Activated naive CD4-positive, alpha-beta T cell treated with anti-CD3 and anti-CD28 coated beads, Interleukin-2, amount 50 U/mL, for 24 hours (primary cell): Measurements from ENCODE around the gene RRP1.

ENCODE experiments used
- H3K27ac Mint-ChIP-seq: one replicate; pipeline ENCODE4 v1.8.0; 2021; ENCODE audit warnings: mild to moderate bottlenecking, mixed read lengths
- H3K27me3 Mint-ChIP-seq: one replicate; pipeline ENCODE4 v1.8.0; 2021; ENCODE audit warnings: mixed read lengths
- H3K36me3 Mint-ChIP-seq: one replicate; pipeline ENCODE4 v1.8.0; 2021; ENCODE audit warnings: mixed read lengths
- H3K4me1 Mint-ChIP-seq: one replicate; pipeline ENCODE4 v1.8.0; 2021; ENCODE audit warnings: mixed read lengths
- H3K4me3 Mint-ChIP-seq: one replicate; pipeline ENCODE4 v1.8.0; 2021; ENCODE audit warnings: mild to moderate bottlenecking, mixed read lengths
- H3K9me3 Mint-ChIP-seq: one replicate; pipeline ENCODE4 v1.8.0; 2021; ENCODE audit warnings: mixed read lengths

Gene RRP1

DNA sequence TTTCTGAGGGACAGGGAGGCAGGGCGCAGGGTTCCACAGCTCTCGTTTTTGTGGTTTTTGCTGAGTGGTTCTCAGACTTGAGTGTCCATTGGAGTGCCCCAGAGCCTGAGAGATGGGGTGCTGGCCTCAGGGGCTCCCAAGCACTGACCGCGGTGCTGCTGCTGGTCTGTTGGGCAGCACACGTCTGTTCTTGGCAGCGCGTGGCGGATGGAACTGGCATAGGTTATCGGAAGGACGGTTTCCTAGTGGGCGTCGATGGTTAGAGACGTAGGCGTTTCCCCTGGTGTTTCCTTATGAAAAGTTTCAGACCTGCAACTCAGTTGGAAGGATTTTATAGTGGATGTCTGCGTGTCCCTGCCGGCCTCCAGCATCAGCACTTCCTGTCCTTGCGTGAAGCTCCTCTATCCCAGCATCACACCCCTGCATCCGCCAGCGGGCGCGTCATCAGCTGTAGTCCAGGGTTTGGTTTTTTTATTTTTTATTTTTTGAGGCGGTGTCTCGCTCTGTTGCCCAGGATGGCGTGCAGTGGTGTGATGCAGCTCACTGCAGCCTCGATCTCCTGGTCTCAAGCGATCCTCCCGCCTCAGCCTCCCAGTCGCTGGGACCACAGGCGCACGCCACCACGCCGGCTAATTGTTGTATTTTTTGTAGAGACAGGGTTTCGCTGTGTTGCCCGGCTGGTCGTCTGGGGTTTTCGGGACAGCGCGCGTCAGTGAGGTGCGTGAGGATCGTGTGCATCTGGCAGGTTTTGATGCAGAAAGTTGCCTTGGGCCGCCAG, 11.8 kb downstream of the RRP1 start:
- Mint-ChIP-seq H3K4me1 (no peaks in the 10 kb centered on the region), H3K4me3 (no peak overlapping the region), H3K27ac (no peak overlapping the region), H3K27me3 (no peaks in the 10 kb centered on the region), H3K9me3 (no peaks in the 10 kb centered on the region), H3K36me3 (peaks cover 7% of the 10 kb centered on the region)

DNA sequence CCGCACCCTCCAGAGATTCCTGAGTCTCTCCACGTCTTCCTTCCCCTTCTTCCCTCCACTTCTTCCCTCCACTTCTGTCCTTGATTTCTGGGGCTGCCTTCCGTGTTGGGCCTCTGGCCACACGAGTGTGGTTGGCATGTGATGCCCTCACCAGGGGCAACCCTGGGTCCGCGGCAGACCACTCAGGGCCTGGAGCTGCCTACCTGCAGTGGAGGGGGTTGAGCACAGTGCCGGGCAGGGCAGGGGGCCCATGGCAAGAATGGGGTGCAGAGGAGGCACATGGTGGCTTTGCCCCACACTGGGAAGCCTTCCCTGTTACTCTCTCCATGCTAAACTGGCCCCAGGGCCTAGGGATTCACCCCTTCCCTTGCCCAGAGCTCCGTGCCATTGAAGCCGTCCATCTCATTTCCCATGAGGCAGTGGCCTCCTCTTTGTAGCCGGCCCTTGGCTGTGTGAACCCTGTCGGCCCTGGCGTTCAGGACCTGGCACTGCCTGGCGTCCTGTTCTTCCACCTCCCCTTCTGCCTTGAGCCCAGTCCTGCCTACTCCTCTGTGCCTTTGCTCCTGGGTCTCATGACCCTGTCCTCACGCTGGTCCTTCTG, 13.4 kb downstream of the RRP1 start:
- Mint-ChIP-seq H3K4me3 (no peak overlapping the region), H3K36me3 (peaks cover 7% of the 10 kb centered on the region), H3K9me3 (no peaks in the 10 kb centered on the region), H3K4me1 (no peaks in the 10 kb centered on the region), H3K27ac (peak overlapping the region; percentile 80), H3K27me3 (no peaks in the 10 kb centered on the region)

DNA sequence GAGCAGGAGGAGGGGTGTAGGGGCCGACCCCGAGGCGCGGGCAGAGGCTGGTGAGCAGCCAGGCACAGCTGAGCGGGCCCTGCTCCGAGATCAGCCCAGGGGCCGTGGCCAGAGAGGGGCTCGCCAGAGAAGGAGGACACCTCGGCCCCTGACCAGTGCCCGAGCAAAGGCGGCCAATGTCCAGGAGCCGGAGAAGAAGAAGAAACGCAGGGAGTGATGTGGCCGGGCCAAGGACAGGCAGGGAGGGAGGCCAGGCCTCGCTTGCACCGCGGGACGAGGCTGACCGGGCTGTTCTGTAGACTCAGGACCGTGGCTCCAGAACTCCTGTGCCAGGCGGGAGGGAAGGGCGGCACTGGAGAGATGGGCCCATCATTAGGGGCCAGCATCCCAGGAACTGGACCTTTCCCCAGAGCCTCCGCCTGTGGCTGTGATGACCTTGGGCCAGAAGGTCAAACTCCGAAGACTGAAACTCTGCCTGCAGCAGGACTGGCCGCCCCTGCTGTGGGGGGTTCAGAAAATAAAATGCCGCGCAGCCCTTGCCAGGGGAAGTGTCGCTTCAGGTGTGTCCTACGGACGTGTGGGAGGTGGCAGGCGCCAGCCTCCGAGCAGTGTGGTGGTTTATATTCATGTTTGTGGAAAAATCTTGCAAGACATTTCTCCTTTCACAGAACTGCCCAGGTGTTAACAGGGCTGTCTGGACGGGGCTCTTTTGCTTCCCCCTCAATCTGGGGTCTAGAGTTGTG, 14.4 kb downstream of the RRP1 start:
- Mint-ChIP-seq H3K4me1 (no peaks in the 10 kb centered on the region), H3K4me3 (no peak overlapping the region), H3K9me3 (no peaks in the 10 kb centered on the region), H3K36me3 (peaks cover 3% of the 10 kb centered on the region), H3K27me3 (no peaks in the 10 kb centered on the region), H3K27ac (no peak overlapping the region)

DNA sequence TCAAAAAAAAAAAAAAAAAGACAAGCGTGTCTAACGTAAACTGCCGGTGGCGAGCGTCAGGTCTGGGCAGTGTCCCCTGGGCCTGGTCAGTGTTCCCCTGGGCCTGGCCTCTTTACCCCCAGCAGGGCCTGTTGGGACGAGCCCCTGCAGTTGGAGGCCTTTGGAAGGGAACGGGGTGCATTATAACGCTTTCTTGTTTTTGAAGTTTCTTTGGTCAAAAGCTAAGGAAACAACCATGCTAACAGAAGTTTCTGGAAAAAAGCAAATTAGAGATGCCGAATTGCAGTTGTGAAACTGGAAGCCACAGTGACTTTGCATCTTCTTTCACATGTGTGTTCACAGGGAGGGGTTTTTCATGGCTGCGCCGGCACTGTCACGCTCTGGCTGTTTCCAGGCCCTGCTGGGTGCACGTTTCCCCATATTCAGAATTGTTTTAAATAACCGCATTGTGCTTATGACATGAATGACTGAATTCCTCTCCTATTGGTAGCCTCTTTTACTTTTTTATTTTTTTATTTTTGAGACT, 16.0 kb downstream of the RRP1 start:
- Mint-ChIP-seq H3K36me3 (no peaks in the 10 kb centered on the region), H3K4me3 (no peak overlapping the region), H3K9me3 (no peaks in the 10 kb centered on the region), H3K4me1 (no peaks in the 10 kb centered on the region), H3K27me3 (no peaks in the 10 kb centered on the region), H3K27ac (peak overlapping the region; percentile 35)

DNA sequence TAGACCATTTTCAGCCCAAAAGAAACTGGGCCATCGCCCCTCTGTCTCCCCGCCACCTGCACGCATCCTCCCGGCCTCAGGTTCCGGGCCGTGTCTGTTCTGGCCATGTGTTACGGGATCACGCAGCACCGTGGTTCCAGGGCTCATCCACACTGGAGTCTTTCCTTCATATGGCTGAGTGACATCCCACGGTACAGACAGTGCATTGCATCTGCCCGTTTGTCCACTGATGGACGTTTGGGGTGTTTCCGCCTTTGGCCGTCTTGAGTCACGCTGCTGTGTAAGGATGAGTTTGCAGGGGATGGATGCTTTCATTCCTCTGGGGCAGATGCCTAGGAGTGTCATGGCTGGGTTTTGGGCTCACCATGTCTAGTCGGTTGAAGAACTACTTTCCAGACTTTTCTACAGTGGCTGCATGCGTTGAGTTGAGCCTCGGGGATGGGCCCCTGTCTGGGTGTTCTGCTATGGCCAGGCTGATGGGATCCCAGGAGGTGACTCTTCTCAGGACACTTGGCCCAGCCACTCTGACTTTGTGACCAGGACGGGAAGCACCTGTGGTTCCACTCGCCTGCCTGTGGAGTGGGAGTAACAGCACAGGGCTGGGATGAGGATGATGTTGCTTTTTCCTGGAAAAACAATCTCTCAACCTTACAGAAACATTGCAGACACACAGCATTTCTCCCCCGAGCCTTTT, 16.8 kb downstream of the RRP1 start:
- no peak overlapping the region for H3K4me3 Mint-ChIP-seq
- H3K27ac Mint-ChIP-seq, result peak overlapping the region; percentile 35
- no peaks in the 10 kb centered on the region for H3K9me3 Mint-ChIP-seq
- no peaks in the 10 kb centered on the region for H3K27me3 Mint-ChIP-seq
- no peaks in the 10 kb centered on the region for H3K36me3 Mint-ChIP-seq
- H3K4me1 Mint-ChIP-seq, result peaks cover 4% of the 10 kb centered on the region

DNA sequence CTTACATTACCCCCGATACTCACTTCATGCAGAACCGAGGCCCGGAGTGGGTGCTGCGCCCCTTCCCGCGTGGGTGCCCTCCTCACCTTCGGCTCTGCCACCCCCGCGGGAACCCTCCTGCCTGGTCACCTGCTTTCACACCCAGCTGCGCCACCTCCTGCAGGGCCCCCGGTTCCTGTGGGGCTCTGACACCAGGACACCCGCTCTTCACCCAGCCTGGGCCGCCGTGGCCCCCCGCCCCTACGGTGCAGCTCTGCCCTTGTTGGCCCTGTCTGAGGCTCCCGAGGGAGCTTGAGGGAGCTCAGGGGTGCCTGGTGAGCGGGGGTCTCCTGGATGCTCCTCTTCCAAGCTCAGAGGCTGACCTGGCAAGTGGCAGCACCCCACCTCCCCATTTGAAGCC, 19.0 kb downstream of the RRP1 start:
- Mint-ChIP-seq H3K36me3 (no peaks in the 10 kb centered on the region), H3K27ac (no peak overlapping the region), H3K27me3 (no peaks in the 10 kb centered on the region), H3K9me3 (no peaks in the 10 kb centered on the region), H3K4me1 (peaks cover 4% of the 10 kb centered on the region), H3K4me3 (no peak overlapping the region)

DNA sequence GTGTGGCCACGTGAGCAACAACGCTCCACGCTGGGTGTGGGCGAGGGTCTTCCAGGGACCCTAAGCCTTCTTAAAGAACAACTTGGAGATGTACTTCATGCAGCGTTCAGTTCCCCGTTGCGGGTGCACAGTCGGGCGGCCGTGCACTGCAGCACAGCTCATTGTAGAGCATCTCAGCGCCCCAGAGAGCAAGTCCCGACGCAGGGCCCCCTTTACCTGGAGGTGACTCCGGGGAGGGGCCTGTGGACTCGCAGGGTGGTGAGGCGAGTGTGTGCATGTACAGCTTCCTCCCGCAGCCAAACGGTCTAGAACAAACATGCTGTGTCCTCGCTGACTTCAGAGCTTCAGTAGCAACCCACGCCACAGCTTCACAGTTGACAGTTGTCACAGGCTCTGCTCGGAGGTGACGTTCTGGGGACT, 19.5 kb downstream of the RRP1 start:
- Mint-ChIP-seq H3K27me3 (no peaks in the 10 kb centered on the region), H3K9me3 (no peaks in the 10 kb centered on the region), H3K36me3 (no peaks in the 10 kb centered on the region), H3K4me1 (peaks cover 4% of the 10 kb centered on the region), H3K27ac (no peak overlapping the region), H3K4me3 (no peak overlapping the region)

DNA sequence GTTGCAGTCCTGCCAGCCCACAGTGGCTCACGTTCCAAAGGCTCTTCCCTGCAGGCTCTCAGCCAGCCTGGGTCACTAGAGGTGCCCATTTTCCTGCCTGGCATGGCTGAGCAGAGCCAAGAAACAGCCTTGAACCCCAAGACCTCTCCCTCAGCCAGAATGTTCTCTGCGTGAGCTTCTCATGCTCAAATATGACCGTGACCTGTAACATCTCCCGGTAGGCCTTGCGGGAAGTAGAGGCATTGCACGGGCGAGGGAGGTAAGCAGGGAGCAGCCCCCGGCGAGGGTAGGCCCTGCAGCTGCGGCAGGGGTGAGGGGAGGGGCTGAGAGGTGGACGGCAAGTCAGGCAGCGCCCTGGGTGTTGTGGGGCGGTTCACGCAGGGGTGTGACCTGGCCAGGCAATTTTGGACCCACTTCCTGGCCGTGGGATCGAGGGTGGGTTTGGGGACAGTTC, 20.0 kb downstream of the RRP1 start:
- Mint-ChIP-seq H3K4me3 (no peak overlapping the region), H3K4me1 (peaks cover 4% of the 10 kb centered on the region), H3K27me3 (no peaks in the 10 kb centered on the region), H3K9me3 (no peaks in the 10 kb centered on the region), H3K36me3 (no peaks in the 10 kb centered on the region), H3K27ac (no peak overlapping the region)

DNA sequence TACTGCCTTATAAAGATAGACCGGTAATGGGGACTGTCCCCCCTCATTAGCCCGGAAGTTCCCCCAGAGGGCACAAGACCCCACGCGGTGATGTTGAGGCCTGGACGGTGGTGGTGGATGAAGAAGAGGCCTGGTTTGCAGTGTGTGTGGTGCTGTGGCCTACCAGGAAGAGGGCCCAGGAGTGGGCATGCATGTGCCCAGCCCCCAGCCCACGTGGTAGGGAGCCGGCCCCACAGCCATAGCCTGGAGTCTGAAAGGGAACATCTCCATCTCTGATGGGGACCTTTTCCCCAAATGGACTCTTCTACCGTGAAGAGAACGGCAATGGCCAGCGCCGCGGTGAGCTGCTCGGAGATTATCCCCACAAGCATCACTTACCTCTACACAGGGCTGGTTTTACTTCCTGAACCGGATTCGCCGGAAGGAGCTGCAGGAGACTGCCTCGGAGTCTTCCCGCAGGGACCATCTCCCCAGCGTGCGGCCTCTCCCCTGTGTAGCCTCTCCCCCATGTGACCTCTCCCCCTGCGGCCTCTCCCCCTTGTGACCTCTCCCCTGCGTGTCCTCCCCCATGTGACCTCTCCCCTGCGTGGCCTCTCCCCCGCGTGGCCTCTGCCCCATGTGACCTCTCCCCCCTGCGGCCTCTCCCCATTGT, 20.6 kb downstream of the RRP1 start:
- no peaks in the 10 kb centered on the region for H3K36me3 Mint-ChIP-seq
- peaks cover 7% of the 10 kb centered on the region for H3K4me1 Mint-ChIP-seq
- no peak overlapping the region for H3K27ac Mint-ChIP-seq
- no peaks in the 10 kb centered on the region for H3K9me3 Mint-ChIP-seq
- H3K27me3 Mint-ChIP-seq, result no peaks in the 10 kb centered on the region
- no peak overlapping the region for H3K4me3 Mint-ChIP-seq

DNA sequence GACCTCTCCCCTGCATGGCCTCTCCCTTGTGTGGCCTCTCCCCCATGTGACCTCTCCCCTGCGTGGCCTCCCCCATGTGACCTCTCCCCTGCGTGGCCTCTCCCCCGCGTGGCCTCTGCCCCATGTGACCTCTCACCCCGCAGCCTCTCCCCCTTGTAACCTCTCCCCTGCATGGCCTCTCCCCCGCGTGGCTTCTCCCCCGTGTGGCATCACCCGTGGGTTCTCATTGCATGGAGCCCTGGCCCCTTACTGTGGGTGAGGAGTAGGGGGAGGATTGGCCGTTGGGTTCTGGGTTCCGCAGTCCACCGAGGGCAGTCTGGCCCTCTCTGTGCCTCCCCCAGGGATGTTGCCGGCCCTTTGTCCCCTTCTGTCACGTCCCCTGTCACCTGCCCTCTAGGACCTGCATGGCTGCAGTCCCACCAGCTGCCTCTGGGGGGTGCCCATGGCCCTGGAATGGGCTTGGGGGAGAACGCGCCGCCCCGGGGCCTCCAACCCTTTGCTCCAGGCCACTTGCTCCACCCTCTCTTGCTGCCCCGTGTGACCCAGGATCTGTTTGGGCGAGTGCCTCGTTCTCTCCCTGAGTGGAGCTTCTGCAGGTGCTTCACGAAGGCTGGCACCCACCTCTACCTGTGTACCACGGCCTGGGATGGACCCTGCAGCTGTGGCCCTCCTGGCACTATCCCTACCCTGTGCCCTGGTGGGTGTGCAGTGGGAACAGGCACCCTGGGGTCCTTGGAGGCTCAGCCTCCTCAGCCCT, 21.3 kb downstream of the RRP1 start:
- H3K36me3 Mint-ChIP-seq, result no peaks in the 10 kb centered on the region
- no peak overlapping the region for H3K4me3 Mint-ChIP-seq
- H3K27me3 Mint-ChIP-seq, result no peaks in the 10 kb centered on the region
- H3K4me1 Mint-ChIP-seq, result peaks cover 7% of the 10 kb centered on the region
- peak overlapping the region; percentile 76 for H3K27ac Mint-ChIP-seq
- no peaks in the 10 kb centered on the region for H3K9me3 Mint-ChIP-seq

DNA sequence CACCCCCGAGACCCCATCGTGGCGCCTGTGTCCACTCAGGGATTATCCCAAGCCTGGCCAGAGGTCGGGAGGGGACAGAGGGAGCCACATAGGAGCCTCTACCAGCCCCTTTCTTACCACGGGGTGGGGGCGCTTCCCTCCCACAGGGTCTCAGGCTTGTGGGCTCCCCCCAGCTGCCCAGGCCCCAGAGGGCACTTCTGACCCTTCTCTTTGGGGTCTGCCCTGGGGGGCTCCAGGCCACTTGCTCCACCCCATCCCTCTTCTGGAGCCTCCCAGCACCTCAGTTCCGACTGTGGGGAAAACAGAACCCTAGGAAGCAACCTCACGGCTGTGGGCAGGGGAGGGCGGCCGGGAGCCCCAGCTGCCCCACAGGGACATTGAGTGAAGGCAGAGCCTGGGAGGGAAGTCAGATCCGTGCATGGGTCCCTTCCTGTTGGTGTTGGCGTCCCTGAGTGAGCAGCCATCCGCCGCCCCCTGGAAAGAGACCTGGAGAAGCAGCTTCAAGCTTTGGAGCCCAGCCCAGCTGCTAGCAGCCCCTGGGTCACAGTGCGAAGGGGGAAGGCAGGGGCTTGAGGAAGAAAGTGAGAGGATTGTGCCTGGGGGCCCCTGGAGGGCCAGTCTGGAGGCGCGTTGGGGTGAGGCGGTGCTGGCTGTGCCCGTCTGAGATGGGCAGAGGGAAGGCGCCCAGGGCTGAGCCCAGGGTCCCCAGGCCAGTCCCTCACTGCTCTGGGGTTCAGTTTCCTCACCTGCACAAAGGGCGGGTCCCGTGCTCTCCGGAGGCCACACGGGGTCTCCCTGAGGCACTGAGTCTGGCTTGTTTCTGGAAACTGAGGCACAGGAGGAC, 22.1 kb downstream of the RRP1 start:
- no peaks in the 10 kb centered on the region for H3K9me3 Mint-ChIP-seq
- H3K4me1 Mint-ChIP-seq, result peaks cover 7% of the 10 kb centered on the region
- H3K4me3 Mint-ChIP-seq, result no peak overlapping the region
- no peaks in the 10 kb centered on the region for H3K27me3 Mint-ChIP-seq
- H3K27ac Mint-ChIP-seq, result peak overlapping the region; percentile 55
- no peaks in the 10 kb centered on the region for H3K36me3 Mint-ChIP-seq

DNA sequence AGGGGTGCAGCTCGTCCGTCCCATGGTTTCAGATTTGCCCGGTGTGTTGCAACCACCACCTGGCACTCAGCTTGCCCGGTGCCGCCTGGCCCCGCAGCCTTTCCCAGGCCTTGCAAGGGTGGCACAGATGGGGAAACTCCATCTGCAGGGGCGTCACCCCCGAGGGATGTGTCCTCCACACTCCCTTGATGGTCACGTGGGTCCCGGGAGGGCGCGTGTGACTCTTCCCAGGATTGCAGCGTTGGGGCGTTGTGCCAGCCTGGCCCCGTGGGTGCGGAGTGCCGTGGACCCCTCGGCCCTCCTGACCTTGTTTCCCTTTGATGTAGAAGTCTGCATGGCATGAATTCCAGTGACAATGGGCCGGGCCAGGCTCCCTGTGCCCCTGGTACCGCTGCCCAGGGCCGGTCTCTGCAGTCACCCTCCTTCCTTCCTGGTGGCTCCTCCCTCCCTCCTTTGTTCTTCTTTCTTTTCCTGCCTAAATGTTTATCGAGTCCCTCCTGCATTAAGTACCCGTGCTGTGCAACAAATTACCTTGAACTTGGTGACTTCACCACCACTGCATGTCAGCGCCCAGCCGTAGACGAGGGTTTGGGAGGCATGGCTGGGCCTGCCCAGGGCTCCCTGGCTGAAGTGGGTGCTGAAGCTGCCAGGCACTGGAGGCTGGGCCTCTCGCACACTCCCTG, 22.9 kb downstream of the RRP1 start:
- Mint-ChIP-seq H3K27ac (no peak overlapping the region), H3K36me3 (no peaks in the 10 kb centered on the region), H3K27me3 (no peaks in the 10 kb centered on the region), H3K4me3 (no peak overlapping the region), H3K9me3 (no peaks in the 10 kb centered on the region), H3K4me1 (peaks cover 7% of the 10 kb centered on the region)

DNA sequence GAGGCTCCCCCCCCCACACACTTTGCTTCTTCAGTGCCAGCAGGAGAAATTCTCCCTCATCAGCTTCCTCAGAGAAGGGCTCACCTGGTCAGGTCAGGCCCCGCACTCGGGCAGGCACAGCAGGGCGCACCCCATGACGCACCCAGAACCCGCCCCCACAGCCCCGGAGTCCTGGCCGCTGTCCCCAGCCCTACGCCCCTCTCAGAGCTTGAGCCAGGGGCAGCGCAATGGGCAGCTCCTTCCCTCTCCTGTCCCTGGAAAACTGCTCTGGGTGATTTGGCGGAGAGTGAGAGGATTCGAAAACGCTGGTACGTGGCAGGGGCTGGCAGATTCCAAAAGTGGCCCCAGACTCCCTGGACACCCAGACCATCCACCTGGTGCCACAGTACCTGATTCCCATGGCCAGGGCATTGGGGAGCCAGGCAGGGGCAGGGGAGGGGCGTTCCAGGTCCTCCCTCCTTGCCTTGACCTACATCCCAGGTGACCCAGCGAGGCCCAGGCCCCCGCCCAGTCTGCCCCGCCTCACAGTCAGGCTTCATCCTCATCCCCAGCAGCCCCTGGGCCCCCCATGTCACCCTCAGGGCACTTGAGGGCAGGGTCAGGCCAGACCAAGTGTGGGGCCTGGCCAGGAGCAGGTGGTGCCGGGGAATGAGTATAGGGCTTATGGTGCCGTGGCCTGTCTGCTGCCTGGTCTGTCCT, 23.7 kb downstream of the RRP1 start:
- Mint-ChIP-seq H3K4me3 (no peak overlapping the region), H3K4me1 (peaks cover 7% of the 10 kb centered on the region), H3K27ac (no peak overlapping the region), H3K27me3 (no peaks in the 10 kb centered on the region), H3K9me3 (no peaks in the 10 kb centered on the region), H3K36me3 (no peaks in the 10 kb centered on the region)
